ENCODE results near the gene DDR2.
A peak's percentile ranks its signal among the peaks of the same experiment; 100 is the strongest.

DDR2 gene

GRCh38 chr1:162629077-162629627, 3.1 kb upstream of the DDR2 start:
- DNase-seq = no peak

- no peak for DNase-seq
These were observed 2.6 kb upstream of the DDR2 start for GRCh38 chr1:162629651-162630050.

- no peak for DNase-seq
These were observed 595 bp upstream of the DDR2 start for GRCh38 chr1:162631546-162632191.

GRCh38 chr1:162632698-162633080, 425 bp downstream of the DDR2 start:
- DNase-seq = no peak

GRCh38 chr1:162633081-162633762, 958 bp downstream of the DDR2 start:
- DNase-seq = no peak

- no peak for DNase-seq
These were observed 3.2 kb downstream of the DDR2 start for GRCh38 chr1:162635418-162635817.

- DNase-seq = no peak
These were observed 7.5 kb downstream of the DDR2 start for GRCh38 chr1:162639718-162640117.

- DNase-seq = no peak
These were observed 8.8 kb downstream of the DDR2 start for GRCh38 chr1:162641114-162641513.

GRCh38 chr1:162644986-162645314, 12.7 kb downstream of the DDR2 start:
- DNase-seq = no peak

GRCh38 chr1:162645666-162646065, 13.4 kb downstream of the DDR2 start:
- no peak for DNase-seq

GRCh38 chr1:162649583-162649982, 17.3 kb downstream of the DDR2 start:
- no peak for DNase-seq

- DNase-seq = no peak
These were observed 22.8 kb downstream of the DDR2 start for GRCh38 chr1:162654915-162655620.

GRCh38 chr1:162656266-162656665, 24.0 kb downstream of the DDR2 start:
- DNase-seq = no peak

- no peak for DNase-seq
These were observed 28.3 kb downstream of the DDR2 start for GRCh38 chr1:162660574-162660973.

- DNase-seq = no peak
These were observed 29.1 kb downstream of the DDR2 start for GRCh38 chr1:162661336-162661735.

GRCh38 chr1:162662013-162662412, 29.7 kb downstream of the DDR2 start:
- no peak for DNase-seq

- DNase-seq = no peak
These were observed 30.8 kb downstream of the DDR2 start for GRCh38 chr1:162663086-162663485.

GRCh38 chr1:162663589-162664106, 31.4 kb downstream of the DDR2 start:
- peak in 2 of 56 donors; percentile 5 to 11 for DNase-seq

GRCh38 chr1:162666006-162666645, 33.9 kb downstream of the DDR2 start:
- DNase-seq = no peak

GRCh38 chr1:162667381-162668080, 35.3 kb downstream of the DDR2 start:
- DNase-seq = no peak

All from amygdala (tissue), 56 donors.